ENCODE measurements around the gene CYB5B. TPM values are rescaled to one million over a fixed set of nuclear protein-coding genes. Genes with fewer than 3 reads are reported as not detected.

CYB5B gene
- total RNA-seq, 1 experiment from 2014 or later: 60.2 TPM

Other genes with a start within 250 kb of the CYB5B start
- 44.0 and 53.5 TPM in 2 replicates for gene SNTB2, start 237.5 kb upstream of the CYB5B start, total RNA-seq (2014; rRNA removed; shearing (Covaris generic))
- gene VPS4A, start 113.3 kb upstream of the CYB5B start, total RNA-seq (2014; rRNA removed; shearing (Covaris generic)): 24.5 and 33.3 TPM in 2 replicates
- gene PDF, start 94.0 kb upstream of the CYB5B start, total RNA-seq (2014; rRNA removed; shearing (Covaris generic)): 80.9 and 81.5 TPM in 2 replicates
- 50.4 and 55.8 TPM in 2 replicates for gene COG8, start 85.1 kb upstream of the CYB5B start, total RNA-seq (2014; rRNA removed; shearing (Covaris generic))
- 20.1 and 24.5 TPM in 2 replicates for gene NIP7, start 84.8 kb upstream of the CYB5B start, total RNA-seq (2014; rRNA removed; shearing (Covaris generic))
- gene TMED6, start 72.8 kb upstream of the CYB5B start, total RNA-seq (2014; rRNA removed; shearing (Covaris generic)): 0.10 TPM in 1 of 2 replicates, not detected in the other
- 6.0 and 6.9 TPM in 2 replicates for gene TERF2, start 38.6 kb upstream of the CYB5B start, total RNA-seq (2014; rRNA removed; shearing (Covaris generic))
- gene NFAT5, start 141.3 kb downstream of the CYB5B start, total RNA-seq (2014; rRNA removed; shearing (Covaris generic)): 6.3 and 10.8 TPM in 2 replicates